Thymus (tissue), 11 donors: ENCODE results near the gene NFKBIA. TPM values are rescaled to one million over a fixed set of nuclear protein-coding genes. Genes with fewer than 3 reads are reported as not detected.
"Not testable (repeated sequence)": the region's sequence is repeated elsewhere in the genome, so short reads cannot be mapped to it uniquely, and the experiment has no call there.

Experiments used
- DNase-seq, 9 donors: peaks; one replicate each; pipeline ENCODE4 v3.0.0-alpha.2; 2013; ENCODE audit warnings: low spot score in 9 of 9, low read depth in 6 of 9, missing footprints in 1 of 9
- H3K27ac ChIP-seq, 2 donors: one replicate each; pipeline ENCODE4 v1.5.1; 2013; ENCODE audit warnings: control low read depth in 1 of 2, low read depth in 1 of 2, low read length in 1 of 2, mild to moderate bottlenecking in 1 of 2, moderate library complexity in 1 of 2
- H3K27me3 ChIP-seq, 2 donors: one replicate each; pipeline ENCODE4 v1.5.1; 2013; ENCODE audit warnings: low read length in 1 of 2; ENCODE audit not compliant: control insufficient read depth in 2 of 2, insufficient read depth in 1 of 2
- H3K36me3 ChIP-seq, 2 donors: one replicate each; pipeline ENCODE4 v1.5.1; 2013; ENCODE audit warnings: low read length in 1 of 2, mild to moderate bottlenecking in 1 of 2, moderate library complexity in 1 of 2; ENCODE audit not compliant: control insufficient read depth in 2 of 2, insufficient read depth in 2 of 2
- H3K4me1 ChIP-seq, 2 donors: one replicate each; pipeline ENCODE4 v1.5.1; 2013; ENCODE audit warnings: low read length in 2 of 2; ENCODE audit not compliant: control insufficient read depth in 2 of 2, insufficient read depth in 2 of 2
- H3K4me3 ChIP-seq, 2 donors: one replicate each; pipeline ENCODE4 v1.5.1; 2013; ENCODE audit warnings: low read length in 2 of 2, control low read depth in 1 of 2, mild to moderate bottlenecking in 1 of 2
- H3K9me3 ChIP-seq, 2 donors: one replicate each; pipeline ENCODE4 v1.5.1; 2013; ENCODE audit warnings: low read length in 1 of 2, mild to moderate bottlenecking in 1 of 2; ENCODE audit not compliant: control insufficient read depth in 2 of 2, insufficient read depth in 1 of 2
- WGBS: extraction: QIAGEN DNeasy Blood & Tissue Kit; methylation state at CpG from one replicate; pipeline ENCODE4 v1.1.7; 2013; 5-methylcytosine and 5-hydroxymethylcytosine counted together
- polyA plus RNA-seq: library from polyadenylated mRNA; stranded (reverse); fragments of 200-250 nt; gene quantifications from one replicate; pipeline ENCODE4 v1.2.3, GENCODE V29; 2013
- total RNA-seq: library from RNA; stranded (reverse); fragments of 120-200 nt; gene quantifications from one replicate; pipeline ENCODE4 v1.2.4, GENCODE V29; 2013
- donor health status: healthy.

The NFKBIA gene
- total and polyA plus RNA-seq, 2 donors, result 166 to 241 TPM

GRCh38 chr14:35396610-35397009 lies 7.9 kb downstream of the NFKBIA start:
- peaks cover 3 to 10% of the 10 kb centered on the region in 2 donors for H3K4me1 ChIP-seq
- DNase-seq, H3K4me3 ChIP-seq, H3K27ac ChIP-seq, H3K27me3 ChIP-seq, H3K9me3 ChIP-seq: not testable (repeated sequence)
- WGBS, result 95% methylated on average over 7 of the region's 7 CpGs
- H3K36me3 ChIP-seq, result peaks cover 12 to 19% of the 10 kb centered on the region in 2 donors

- DNase-seq, result no peak
- no peak overlapping the region for H3K4me3 ChIP-seq
- H3K27me3 ChIP-seq, result no peaks in the 10 kb centered on the region
- no peaks in the 10 kb centered on the region for H3K9me3 ChIP-seq
- H3K4me1 ChIP-seq, result peaks cover 0 to 6% of the 10 kb centered on the region in 2 donors
- peaks cover 0 to 6% of the 10 kb centered on the region in 2 donors for H3K36me3 ChIP-seq
- no peak overlapping the region for H3K27ac ChIP-seq
- 89% methylated on average over 13 of the region's 13 CpGs for WGBS
These were observed 9.3 kb downstream of the NFKBIA start for GRCh38 chr14:35395283-35395682.

- Histone ChIP-seq H3K9me3 (no peaks in the 10 kb centered on the region), H3K36me3 (no peaks in the 10 kb centered on the region), H3K4me3 (no peak overlapping the region), H3K27ac (no peak overlapping the region), H3K27me3 (no peaks in the 10 kb centered on the region), H3K4me1 (peaks cover 0 to 6% of the 10 kb centered on the region in 2 donors)
- 98% methylated on average over 11 of the region's 11 CpGs for WGBS
- no peak for DNase-seq
These were observed 10.1 kb downstream of the NFKBIA start for GRCh38 chr14:35394326-35395013.

GRCh38 chr14:35393826-35394225 lies 10.7 kb downstream of the NFKBIA start:
- no peak overlapping the region for H3K4me3 ChIP-seq
- no peaks in the 10 kb centered on the region for H3K36me3 ChIP-seq
- no peak overlapping the region for H3K27ac ChIP-seq
- H3K9me3 ChIP-seq, result no peaks in the 10 kb centered on the region
- peaks cover 0 to 3% of the 10 kb centered on the region in 2 donors for H3K4me1 ChIP-seq
- H3K27me3 ChIP-seq, result no peaks in the 10 kb centered on the region
- no peak for DNase-seq
- WGBS, result 93% methylated on average over 2 of the region's 2 CpGs

- no peak overlapping the region for H3K27ac ChIP-seq
- H3K4me3 ChIP-seq, result no peak overlapping the region
- no peaks in the 10 kb centered on the region for H3K9me3 ChIP-seq
- no peaks in the 10 kb centered on the region for H3K36me3 ChIP-seq
- WGBS, result 98% methylated on average over 1 of the region's 1 CpG
- peaks cover 0 to 3% of the 10 kb centered on the region in 2 donors for H3K4me1 ChIP-seq
- H3K27me3 ChIP-seq, result no peaks in the 10 kb centered on the region
- no peak for DNase-seq
These were observed 12.4 kb downstream of the NFKBIA start for GRCh38 chr14:35392103-35392502.

GRCh38 chr14:35391388-35391710 lies 13.2 kb downstream of the NFKBIA start:
- Histone ChIP-seq H3K36me3 (no peaks in the 10 kb centered on the region), H3K4me3 (no peak overlapping the region), H3K9me3 (no peaks in the 10 kb centered on the region), H3K4me1 (peaks cover 0 to 3% of the 10 kb centered on the region in 2 donors), H3K27ac (no peak overlapping the region), H3K27me3 (no peaks in the 10 kb centered on the region)
- DNase-seq, result no peak
- 98% methylated on average over 3 of the region's 3 CpGs for whole genome bisulfite sequencing

GRCh38 chr14:35390577-35391387 lies 13.8 kb downstream of the NFKBIA start:
- peaks cover 0 to 6% of the 10 kb centered on the region in 2 donors for H3K4me1 ChIP-seq
- no peak overlapping the region for H3K27ac ChIP-seq
- no peaks in the 10 kb centered on the region for H3K9me3 ChIP-seq
- DNase-seq, result no peak
- H3K27me3 ChIP-seq, result no peaks in the 10 kb centered on the region
- H3K4me3 ChIP-seq, result no peak overlapping the region
- 88% methylated on average over 9 of the region's 9 CpGs for WGBS
- H3K36me3 ChIP-seq, result no peaks in the 10 kb centered on the region

- Histone ChIP-seq H3K27me3 (no peaks in the 10 kb centered on the region), H3K36me3 (no peaks in the 10 kb centered on the region), H3K4me1 (peaks cover 0 to 18% of the 10 kb centered on the region in 2 donors), H3K9me3 (no peaks in the 10 kb centered on the region), H3K4me3 (no peak overlapping the region), H3K27ac (no peak overlapping the region)
- DNase-seq, result no peak
- 97% methylated on average over 9 of the region's 9 CpGs for WGBS
These were observed 15.3 kb downstream of the NFKBIA start for GRCh38 chr14:35389315-35389667.

- WGBS, result 98% methylated on average over 14 of the region's 14 CpGs
- no peak overlapping the region for H3K4me3 ChIP-seq
These were observed 15.8 kb downstream of the NFKBIA start for GRCh38 chr14:35388656-35389314.

More at GRCh38 chr14:35388656-35389314, 15.8 kb downstream of the NFKBIA start:
- Histone ChIP-seq H3K27me3 (no peaks in the 10 kb centered on the region), H3K4me1 (peaks cover 0 to 21% of the 10 kb centered on the region in 2 donors), H3K27ac (no peak overlapping the region), H3K9me3 (no peaks in the 10 kb centered on the region), H3K36me3 (no peaks in the 10 kb centered on the region)
- DNase-seq, result no peak
